ENCODE measurements around the gene RBKS. TPM values are rescaled to one million over a fixed set of nuclear protein-coding genes. Genes with fewer than 3 reads are reported as not detected.

RBKS gene
- total RNA-seq, result 0.99 and 1.0 TPM in 2 replicates

DNA sequence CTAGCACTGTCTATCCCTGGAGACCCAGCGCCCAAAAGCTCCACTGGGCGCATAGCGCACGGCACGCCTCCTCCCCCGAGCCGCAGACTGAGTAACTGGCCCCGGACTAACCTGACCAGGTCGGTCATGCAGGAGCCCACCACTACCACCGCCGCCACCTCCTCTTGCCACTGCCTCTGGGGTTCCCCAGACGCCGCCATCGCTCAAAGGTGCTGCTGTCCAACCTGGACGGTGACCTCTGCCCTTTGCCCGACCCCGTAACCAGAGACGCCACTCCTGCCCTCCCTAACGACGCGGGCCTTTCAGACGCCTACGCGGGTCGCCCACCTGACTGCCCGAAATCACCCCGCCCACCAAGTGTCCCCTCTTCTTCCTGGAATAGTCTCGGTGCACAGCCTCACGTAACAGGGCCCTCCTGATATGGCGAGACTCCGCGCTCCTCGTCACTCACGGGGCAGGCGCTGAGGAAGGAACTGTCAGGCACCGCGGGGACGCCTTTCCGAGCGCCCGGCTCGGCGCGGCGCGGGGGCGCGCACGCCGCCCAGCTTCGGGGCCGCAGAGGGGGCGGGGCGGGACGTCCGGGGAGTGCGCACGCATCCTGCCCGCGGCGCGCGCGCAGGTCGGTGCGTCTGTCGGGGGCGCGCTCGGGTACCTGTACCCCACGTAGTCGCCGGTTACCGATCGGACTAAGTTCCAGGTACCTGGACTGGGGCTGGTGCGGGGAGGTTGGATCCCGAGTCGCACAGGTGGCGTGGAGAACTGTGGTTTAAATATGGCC is at the start of gene RBKS, which contains the start of gene BABAM2:
TSS of gene RBKS (minus strand) at position 242 of the 778 bp plus-strand sequence. CDS start at position 200, 42 bp downstream.
TSS of gene BABAM2 (plus strand) at position 584 of the 778 bp plus-strand sequence. CDS start 3,828 bp downstream, outside the sequence.

DNA sequence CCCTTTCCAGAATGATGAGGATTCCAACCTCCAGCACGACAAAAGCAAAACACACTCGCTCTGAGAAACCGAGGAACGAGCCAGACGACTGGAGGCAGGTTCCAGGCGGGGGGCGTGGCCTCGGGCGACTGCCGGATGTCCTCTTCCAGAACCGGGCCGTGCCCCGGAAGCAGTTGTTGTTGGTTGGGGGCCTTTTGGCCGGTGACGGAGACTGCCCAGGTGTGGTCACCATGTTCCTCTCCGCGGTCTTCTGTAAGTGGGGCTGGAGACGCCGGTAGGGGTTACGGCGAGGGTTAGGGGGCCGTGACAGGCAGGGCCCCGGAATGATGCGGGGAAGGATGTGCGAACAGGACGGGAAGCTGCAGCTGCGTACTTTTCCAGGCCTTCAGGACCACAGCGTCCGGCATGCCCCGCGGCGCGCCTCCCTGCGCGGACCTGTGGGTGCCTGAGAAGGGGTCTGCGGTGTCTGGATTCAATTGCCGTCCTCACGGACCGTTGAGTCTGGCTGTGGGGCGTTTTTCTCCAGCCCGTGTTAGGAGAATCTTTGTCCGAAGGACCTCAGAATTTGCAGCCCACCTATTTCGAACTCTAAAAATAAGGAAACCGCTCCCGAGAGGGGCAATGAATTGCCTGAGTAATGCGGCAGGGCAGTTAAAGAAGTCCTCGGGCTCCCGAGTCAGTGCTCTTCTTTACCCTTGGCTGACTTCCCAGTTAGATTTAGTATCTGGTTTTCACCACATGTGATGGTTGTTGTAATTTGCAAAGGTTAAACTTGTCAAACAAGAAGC is 118.4 kb downstream of the RBKS start, which contains the start of gene MRPL33:
TSS of gene MRPL33 (plus strand) at position 172 of the 788 bp plus-strand sequence. CDS start at position 231, 59 bp downstream.

Other genes with a start within 250 kb of the RBKS start
- gene SUPT7L, start 226.8 kb downstream of the RBKS start, total RNA-seq, result 12.6 and 16.0 TPM in 2 replicates
- 25.8 and 26.7 TPM in 2 replicates for gene SLC4A1AP, start 226.5 kb downstream of the RBKS start, total RNA-seq
- 71.5 and 86.3 TPM in 2 replicates for gene MRPL33, start 118.7 kb downstream of the RBKS start, total RNA-seq
- 11.5 and 15.1 TPM in 2 replicates for gene BABAM2, start 342 bp upstream of the RBKS start, total RNA-seq

Data from endothelial cell of coronary artery (primary cell).